ENCODE results near the gene DNAAF8.

DNA sequence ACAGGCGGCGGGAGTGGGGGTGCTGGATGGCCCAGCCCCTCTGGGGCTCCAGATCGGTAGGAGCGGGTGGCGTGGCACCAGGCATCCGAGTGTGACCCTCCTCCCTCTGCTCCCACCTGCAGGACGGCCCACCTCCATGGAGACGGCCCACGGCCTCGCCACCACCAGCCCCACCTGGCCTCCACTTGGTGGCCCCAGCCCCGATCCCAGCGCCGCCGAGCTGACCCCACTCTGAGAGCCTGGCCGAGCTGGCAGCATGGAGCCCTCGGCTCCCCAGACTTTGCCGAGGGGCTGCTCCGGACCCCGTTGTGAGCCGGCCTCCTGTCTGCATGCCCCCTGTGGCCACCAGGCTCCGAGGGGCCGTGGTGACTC lies 45.7 kb upstream of the DNAAF8 start:
- TF ChIP-seq, protein P1, sequence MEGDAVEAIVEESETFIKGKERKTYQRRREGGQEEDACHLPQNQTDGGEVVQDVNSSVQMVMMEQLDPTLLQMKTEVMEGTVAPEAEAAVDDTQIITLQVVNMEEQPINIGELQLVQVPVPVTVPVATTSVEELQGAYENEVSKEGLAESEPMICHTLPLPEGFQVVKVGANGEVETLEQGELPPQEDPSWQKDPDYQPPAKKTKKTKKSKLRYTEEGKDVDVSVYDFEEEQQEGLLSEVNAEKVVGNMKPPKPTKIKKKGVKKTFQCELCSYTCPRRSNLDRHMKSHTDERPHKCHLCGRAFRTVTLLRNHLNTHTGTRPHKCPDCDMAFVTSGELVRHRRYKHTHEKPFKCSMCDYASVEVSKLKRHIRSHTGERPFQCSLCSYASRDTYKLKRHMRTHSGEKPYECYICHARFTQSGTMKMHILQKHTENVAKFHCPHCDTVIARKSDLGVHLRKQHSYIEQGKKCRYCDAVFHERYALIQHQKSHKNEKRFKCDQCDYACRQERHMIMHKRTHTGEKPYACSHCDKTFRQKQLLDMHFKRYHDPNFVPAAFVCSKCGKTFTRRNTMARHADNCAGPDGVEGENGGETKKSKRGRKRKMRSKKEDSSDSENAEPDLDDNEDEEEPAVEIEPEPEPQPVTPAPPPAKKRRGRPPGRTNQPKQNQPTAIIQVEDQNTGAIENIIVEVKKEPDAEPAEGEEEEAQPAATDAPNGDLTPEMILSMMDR (IDR thresholded peaks at IDR 0.05), result no peak
- no peak for TF ChIP-seq POLR2A (IDR thresholded peaks at IDR 0.05)
